ENCODE measurements around the gene PURA.

Gene PURA

GRCh38 chr5:140116716-140117115, 2.8 kb downstream of the PURA start:
- ATAC-seq (no peak), DNase-seq (no peak)
- Mint-ChIP-seq H3K4me1 (peaks cover 55% of the 10 kb centered on the region), H3K4me3 (peak overlapping the region in 1 of 2 donors; percentile 12), H3K27ac (no peak overlapping the region), H3K27me3 (peaks cover 6% of the 10 kb centered on the region), H3K9me3 (no peaks in the 10 kb centered on the region)

GRCh38 chr5:140117523-140117922, 3.6 kb downstream of the PURA start:
- H3K27me3 Mint-ChIP-seq: no peaks in the 10 kb centered on the region
- DNase-seq (no peak), ATAC-seq (no peak)
- peaks cover 50% of the 10 kb centered on the region for H3K4me1 Mint-ChIP-seq
- no peaks in the 10 kb centered on the region for H3K9me3 Mint-ChIP-seq
- H3K27ac Mint-ChIP-seq: no peak overlapping the region
- H3K4me3 Mint-ChIP-seq: no peak overlapping the region

GRCh38 chr5:140118302-140118936, 4.5 kb downstream of the PURA start:
- Mint-ChIP-seq H3K27me3 (no peaks in the 10 kb centered on the region), H3K4me1 (peaks cover 46% of the 10 kb centered on the region)

GRCh38 chr5:140125637-140126036, 11.7 kb downstream of the PURA start, which contains the start of gene IGIP:
Gene IGIP (plus strand): TSS chr5:140125937. CDS start chr5:140128477, 2,540 bp downstream.
- H3K9me3 Mint-ChIP-seq: no peaks in the 10 kb centered on the region
- DNase-seq (no peak), ATAC-seq (no peak)
- H3K27me3 Mint-ChIP-seq: no peaks in the 10 kb centered on the region
- H3K27ac Mint-ChIP-seq: no peak within 1 kb of the TSS
- H3K4me1 Mint-ChIP-seq: peaks cover 36% of the 10 kb centered on the region
- no peak within 1 kb of the TSS for H3K4me3 Mint-ChIP-seq

More at GRCh38 chr5:140118302-140118936, 4.5 kb downstream of the PURA start:
- DNase-seq: no peak
- no peaks in the 10 kb centered on the region for H3K9me3 Mint-ChIP-seq
- peak overlapping the region in 1 of 2 donors; percentile 7 for H3K4me3 Mint-ChIP-seq
- no peak for ATAC-seq
- no peak overlapping the region for H3K27ac Mint-ChIP-seq

- Mint-ChIP-seq H3K4me3 (no peak overlapping the region), H3K4me1 (peaks cover 39% of the 10 kb centered on the region), H3K27ac (no peak overlapping the region), H3K27me3 (no peaks in the 10 kb centered on the region), H3K9me3 (no peaks in the 10 kb centered on the region)
- DNase-seq (no peak), ATAC-seq (no peak)
Observed at GRCh38 chr5:140126315-140127012, 12.6 kb downstream of the PURA start.

- no peak overlapping the region for H3K27ac Mint-ChIP-seq
- peaks cover 46% of the 10 kb centered on the region for H3K4me1 Mint-ChIP-seq
- no peaks in the 10 kb centered on the region for H3K9me3 Mint-ChIP-seq
- no peak overlapping the region for H3K4me3 Mint-ChIP-seq
- ATAC-seq: no peak
- H3K27me3 Mint-ChIP-seq: no peaks in the 10 kb centered on the region
- no peak for DNase-seq
Observed at GRCh38 chr5:140128376-140128775, 14.5 kb downstream of the PURA start.

- H3K4me1 Mint-ChIP-seq: peaks cover 50% of the 10 kb centered on the region
- H3K27ac Mint-ChIP-seq: no peak overlapping the region
- peak; percentile 65 for ATAC-seq
- H3K27me3 Mint-ChIP-seq: no peaks in the 10 kb centered on the region
- DNase-seq: no peak
- no peaks in the 10 kb centered on the region for H3K9me3 Mint-ChIP-seq
- no peak overlapping the region for H3K4me3 Mint-ChIP-seq
Observed at GRCh38 chr5:140130949-140131733, 17.2 kb downstream of the PURA start.

GRCh38 chr5:140131967-140132409, 18.1 kb downstream of the PURA start:
- DNase-seq: no peak
- no peak overlapping the region for H3K27ac Mint-ChIP-seq
- ATAC-seq: peak; percentile 83
- H3K27me3 Mint-ChIP-seq: no peaks in the 10 kb centered on the region
- peaks cover 50% of the 10 kb centered on the region for H3K4me1 Mint-ChIP-seq
- no peaks in the 10 kb centered on the region for H3K9me3 Mint-ChIP-seq
- peak overlapping the region; percentile 2 to 54 for H3K4me3 Mint-ChIP-seq

- Mint-ChIP-seq H3K27ac (peak overlapping the region in 1 of 2 donors; percentile 16), H3K4me1 (peaks cover 50% of the 10 kb centered on the region), H3K4me3 (no peak overlapping the region), H3K9me3 (no peaks in the 10 kb centered on the region), H3K27me3 (no peaks in the 10 kb centered on the region)
- ATAC-seq (no peak), DNase-seq (no peak)
Observed at GRCh38 chr5:140133514-140134167, 19.7 kb downstream of the PURA start.

GRCh38 chr5:140134277-140134935, 20.5 kb downstream of the PURA start:
- Mint-ChIP-seq H3K4me1 (peaks cover 50% of the 10 kb centered on the region), H3K27me3 (no peaks in the 10 kb centered on the region), H3K27ac (no peak overlapping the region), H3K4me3 (no peak overlapping the region), H3K9me3 (no peaks in the 10 kb centered on the region)
- no peak for ATAC-seq
- DNase-seq: no peak

- H3K27ac Mint-ChIP-seq: no peak overlapping the region
Observed at GRCh38 chr5:140135127-140135526, 21.2 kb downstream of the PURA start.

GRCh38 chr5:140136624-140137023, 22.7 kb downstream of the PURA start:
- peaks cover 38% of the 10 kb centered on the region for H3K4me1 Mint-ChIP-seq
- H3K27me3 Mint-ChIP-seq: no peaks in the 10 kb centered on the region
- ATAC-seq (no peak), DNase-seq (no peak)
- no peaks in the 10 kb centered on the region for H3K9me3 Mint-ChIP-seq
- H3K4me3 Mint-ChIP-seq: no peak overlapping the region
- H3K27ac Mint-ChIP-seq: no peak overlapping the region

More at GRCh38 chr5:140135127-140135526, 21.2 kb downstream of the PURA start:
- DNase-seq (no peak), ATAC-seq (no peak)
- H3K4me3 Mint-ChIP-seq: no peak overlapping the region
- no peaks in the 10 kb centered on the region for H3K9me3 Mint-ChIP-seq
- H3K4me1 Mint-ChIP-seq: peaks cover 46% of the 10 kb centered on the region
- H3K27me3 Mint-ChIP-seq: no peaks in the 10 kb centered on the region

- ATAC-seq (no peak), DNase-seq (no peak)
- H3K27ac Mint-ChIP-seq: no peak overlapping the region
- peaks cover 24% of the 10 kb centered on the region for H3K4me1 Mint-ChIP-seq
- peaks cover 9% of the 10 kb centered on the region for H3K27me3 Mint-ChIP-seq
- H3K4me3 Mint-ChIP-seq: no peak overlapping the region
- no peaks in the 10 kb centered on the region for H3K9me3 Mint-ChIP-seq
Observed at GRCh38 chr5:140140435-140140834, 26.5 kb downstream of the PURA start.

- ATAC-seq (no peak), DNase-seq (no peak)
- Mint-ChIP-seq H3K9me3 (no peaks in the 10 kb centered on the region), H3K27ac (no peak overlapping the region), H3K27me3 (peaks cover 17% of the 10 kb centered on the region), H3K4me3 (no peak overlapping the region), H3K4me1 (peaks cover 31% of the 10 kb centered on the region)
Observed at GRCh38 chr5:140141241-140141640, 27.3 kb downstream of the PURA start.

GRCh38 chr5:140142246-140142645, 28.3 kb downstream of the PURA start:
- ATAC-seq (no peak), DNase-seq (no peak)
- Mint-ChIP-seq H3K9me3 (no peaks in the 10 kb centered on the region), H3K4me3 (no peak overlapping the region), H3K27ac (no peak overlapping the region), H3K27me3 (peaks cover 27% of the 10 kb centered on the region), H3K4me1 (peaks cover 40% of the 10 kb centered on the region)
